ENCODE data around the gene IQCC. TPM values are rescaled to one million over a fixed set of nuclear protein-coding genes. Genes with fewer than 3 reads are reported as not detected.

IQCC gene
- total RNA-seq, 3 donors from 2014 or later, result 1.8 to 3.5 (median 2.3) TPM

GRCh38 chr1:32172621-32173245 is 32.7 kb upstream of the IQCC start:
- no peaks in the 10 kb centered on the region for H3K4me1 ChIP-seq
- H3K4me3 ChIP-seq, result no peak overlapping the region
- H3K27ac ChIP-seq, result no peak overlapping the region
- no peaks in the 10 kb centered on the region for H3K9me3 ChIP-seq
- H3K27me3 ChIP-seq, result no peaks in the 10 kb centered on the region
- no peak for DNase-seq (ENCODE audit: low spot score in 2 of 2)
- intact Hi-C loops (cut with DNase I; ENCODE audit: low total_unique reads), result no loop called here
- peaks cover 15% of the 10 kb centered on the region for H3K36me3 ChIP-seq
- TF ChIP-seq, protein P1, sequence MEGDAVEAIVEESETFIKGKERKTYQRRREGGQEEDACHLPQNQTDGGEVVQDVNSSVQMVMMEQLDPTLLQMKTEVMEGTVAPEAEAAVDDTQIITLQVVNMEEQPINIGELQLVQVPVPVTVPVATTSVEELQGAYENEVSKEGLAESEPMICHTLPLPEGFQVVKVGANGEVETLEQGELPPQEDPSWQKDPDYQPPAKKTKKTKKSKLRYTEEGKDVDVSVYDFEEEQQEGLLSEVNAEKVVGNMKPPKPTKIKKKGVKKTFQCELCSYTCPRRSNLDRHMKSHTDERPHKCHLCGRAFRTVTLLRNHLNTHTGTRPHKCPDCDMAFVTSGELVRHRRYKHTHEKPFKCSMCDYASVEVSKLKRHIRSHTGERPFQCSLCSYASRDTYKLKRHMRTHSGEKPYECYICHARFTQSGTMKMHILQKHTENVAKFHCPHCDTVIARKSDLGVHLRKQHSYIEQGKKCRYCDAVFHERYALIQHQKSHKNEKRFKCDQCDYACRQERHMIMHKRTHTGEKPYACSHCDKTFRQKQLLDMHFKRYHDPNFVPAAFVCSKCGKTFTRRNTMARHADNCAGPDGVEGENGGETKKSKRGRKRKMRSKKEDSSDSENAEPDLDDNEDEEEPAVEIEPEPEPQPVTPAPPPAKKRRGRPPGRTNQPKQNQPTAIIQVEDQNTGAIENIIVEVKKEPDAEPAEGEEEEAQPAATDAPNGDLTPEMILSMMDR (IDR thresholded peaks at IDR 0.05), result no peak
- TF ChIP-seq POLR2AphosphoS5 (IDR thresholded peaks at IDR 0.05), result no peak
- TF ChIP-seq POLR2A (IDR thresholded peaks at IDR 0.05), result no peak

DNA sequence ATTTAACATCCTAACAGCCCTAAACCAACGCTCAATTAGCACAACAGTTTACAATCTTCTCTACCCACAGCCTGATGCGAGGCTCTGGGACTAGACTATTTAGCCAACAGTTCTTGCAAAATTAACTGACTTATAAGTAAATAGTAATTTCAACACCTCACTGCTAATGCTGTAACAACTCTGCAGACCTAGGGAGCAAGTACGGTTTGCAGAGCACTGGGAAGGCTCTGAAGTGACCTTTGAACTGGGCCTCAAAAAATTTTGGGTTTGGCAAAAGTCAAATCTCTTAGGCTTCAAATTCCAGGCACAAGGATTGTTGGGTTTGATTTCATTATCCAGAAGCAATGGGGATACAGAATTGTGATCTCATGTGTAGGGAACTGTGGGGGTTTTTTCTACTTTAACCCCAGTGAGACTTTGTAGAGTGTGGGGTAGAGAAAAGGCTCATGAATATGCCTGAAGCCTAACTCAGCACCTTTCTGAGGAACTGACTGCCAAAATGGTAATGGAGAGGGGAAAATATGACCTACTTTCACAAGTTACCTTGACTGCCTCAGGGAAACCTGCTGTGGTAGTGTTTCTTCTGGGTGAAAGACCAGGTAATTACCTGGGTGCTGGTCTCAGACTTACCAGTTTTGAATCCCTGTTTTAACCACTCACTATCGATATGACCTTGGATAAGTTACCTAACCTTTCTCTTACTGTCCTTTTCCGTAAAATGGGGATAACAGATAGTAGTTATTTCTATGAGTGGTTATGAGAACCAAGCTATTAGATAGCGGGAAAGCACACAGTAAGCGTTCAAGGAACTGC is 26.9 kb upstream of the IQCC start:
- Histone ChIP-seq H3K27ac (peak overlapping the region; percentile 91 to 98), H3K27me3 (no peaks in the 10 kb centered on the region), H3K4me1 (peaks cover 0 to 18% of the 10 kb centered on the region in 2 donors), H3K4me3 (peak overlapping the region; percentile 62 to 76 (median 71)), H3K36me3 (no peaks in the 10 kb centered on the region), H3K9me3 (no peaks in the 10 kb centered on the region)
- intact Hi-C loops (cut with DNase I; ENCODE audit: low total_unique reads), result no loop called here
- TF ChIP-seq POLR2A (IDR thresholded peaks at IDR 0.05) (no peak), POLR2AphosphoS5 (IDR thresholded peaks at IDR 0.05) (no peak)
- TF ChIP-seq, protein P1 (IDR thresholded peaks at IDR 0.05), result no peak
- DNase-seq (ENCODE audit: low spot score in 2 of 2), result no peak

DNA sequence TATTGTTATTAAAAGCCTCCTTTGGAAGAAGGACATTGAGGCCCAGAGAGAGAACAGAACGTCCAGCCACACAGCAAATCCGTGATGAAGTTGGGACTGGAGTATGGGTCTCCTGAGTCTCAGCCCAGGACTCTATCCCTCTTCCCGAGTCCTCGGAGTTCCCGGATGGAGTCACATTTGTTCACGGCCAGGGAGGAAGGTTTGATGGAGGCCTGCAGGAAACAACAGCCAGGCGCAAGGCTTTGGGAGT is 26.4 kb upstream of the IQCC start:
- Histone ChIP-seq H3K4me3 (peak overlapping the region; percentile 62 to 76 (median 71)), H3K36me3 (no peaks in the 10 kb centered on the region), H3K27me3 (no peaks in the 10 kb centered on the region), H3K4me1 (peaks cover 0 to 20% of the 10 kb centered on the region in 2 donors), H3K9me3 (no peaks in the 10 kb centered on the region), H3K27ac (peak overlapping the region; percentile 91 to 98)
- no peak for DNase-seq (ENCODE audit: low spot score in 2 of 2)
- TF ChIP-seq, protein P1 (IDR thresholded peaks at IDR 0.05), result no peak
- TF ChIP-seq POLR2A (IDR thresholded peaks at IDR 0.05) (no peak), POLR2AphosphoS5 (IDR thresholded peaks at IDR 0.05) (no peak)
- intact Hi-C loops (cut with DNase I; ENCODE audit: low total_unique reads), result no loop called here

DNA sequence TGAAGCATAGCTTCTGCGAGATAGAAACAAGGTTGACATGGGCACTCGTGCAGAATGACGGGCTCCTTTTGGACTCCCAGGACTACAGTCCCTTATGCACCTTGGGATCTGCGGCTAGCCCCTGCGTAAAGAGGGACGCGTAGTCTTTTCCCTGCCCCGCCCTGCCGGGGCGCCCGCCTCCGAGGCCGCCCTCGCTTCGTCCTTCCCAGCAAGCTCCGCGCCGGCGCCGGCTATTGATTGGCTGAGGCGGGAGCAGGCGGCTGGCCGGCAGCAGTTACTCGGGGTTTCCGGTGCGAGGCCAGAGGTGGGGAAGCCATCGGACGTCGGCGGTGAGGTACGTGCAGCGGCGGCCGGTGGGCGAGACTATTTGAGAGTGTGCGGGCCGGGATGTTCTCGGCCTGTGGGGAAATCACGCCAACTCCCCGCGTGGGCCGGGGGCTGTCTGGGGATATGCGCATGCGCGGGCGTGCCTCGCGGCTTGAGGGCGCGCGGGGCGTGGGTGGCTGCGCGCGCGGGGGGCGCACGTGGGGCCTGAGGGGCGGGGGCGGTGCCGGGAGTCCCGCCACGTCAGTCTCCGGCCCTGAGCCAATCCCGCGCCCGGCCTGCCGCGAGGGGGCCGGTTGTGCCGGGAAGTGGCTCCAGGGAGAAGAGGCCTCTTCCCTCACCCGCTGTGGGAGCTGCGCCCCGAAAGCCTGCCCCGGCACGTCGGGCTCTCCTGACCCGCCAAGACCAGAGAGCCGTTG is 25.9 kb upstream of the IQCC start, which contains the start of gene TXLNA:
Gene TXLNA, plus strand, starts transcription at position 233 of the 743 bp plus-strand sequence. CDS start 671 bp downstream, outside the sequence.
- H3K36me3 ChIP-seq, result no peaks in the 10 kb centered on the region

More for the DNA sequence above, 25.9 kb upstream of the IQCC start, which contains the start of gene TXLNA:
- DNase-seq (ENCODE audit: low spot score in 2 of 2), result peak; percentile 91 to 92
- Histone ChIP-seq H3K9me3 (no peaks in the 10 kb centered on the region), H3K27me3 (no peaks in the 10 kb centered on the region), H3K4me1 (peaks cover 0 to 21% of the 10 kb centered on the region in 2 donors), H3K27ac (peak within 1 kb of the TSS; percentile 91 to 98), H3K4me3 (peak within 1 kb of the TSS; percentile 62 to 76 (median 71))
- TF ChIP-seq, protein P1 (IDR thresholded peaks at IDR 0.05), result peak in 2 of 3 donors; percentile 12 to 27
- TF ChIP-seq POLR2AphosphoS5 (IDR thresholded peaks at IDR 0.05) (peak; percentile 60 to 82 (median 73)), POLR2A (IDR thresholded peaks at IDR 0.05) (no peak)
- intact Hi-C loops (cut with DNase I; ENCODE audit: low total_unique reads), result no loop called here
